NCI-H748 (cell line): ENCODE data around the gene ADGRG6.

ENCODE experiments used
- DNase-seq: peaks from one replicate; lab custom pipeline; 2025; ENCODE audit not compliant: unreplicated experiment; lab: John Stamatoyannopoulos, UW

ADGRG6 gene

GRCh38 chr6:142320366-142320765 lies 18.6 kb downstream of the ADGRG6 start:
- DNase-seq, result no peak

GRCh38 chr6:142321451-142321850 lies 19.6 kb downstream of the ADGRG6 start:
- DNase-seq, result no peak

DNA sequence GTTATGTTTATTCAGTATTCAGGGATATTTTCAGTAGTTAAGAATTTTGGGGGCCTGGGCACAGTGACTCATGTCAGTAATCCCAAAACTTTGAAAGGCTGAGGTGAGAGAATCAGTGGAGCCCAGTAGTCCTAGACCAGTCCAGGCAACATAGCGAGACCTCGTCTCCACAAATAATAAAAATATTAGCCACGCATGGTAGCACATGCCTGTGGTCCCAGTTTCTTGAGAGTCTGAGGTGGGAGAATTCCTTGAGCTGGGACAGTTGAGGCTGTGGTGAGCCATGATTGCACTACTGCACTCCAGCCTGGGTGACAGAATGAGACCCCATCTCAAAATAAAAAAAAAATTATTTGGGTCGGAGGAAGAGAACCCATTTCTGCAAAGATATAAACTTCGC lies 20.3 kb downstream of the ADGRG6 start:
- DNase-seq, result no peak

DNA sequence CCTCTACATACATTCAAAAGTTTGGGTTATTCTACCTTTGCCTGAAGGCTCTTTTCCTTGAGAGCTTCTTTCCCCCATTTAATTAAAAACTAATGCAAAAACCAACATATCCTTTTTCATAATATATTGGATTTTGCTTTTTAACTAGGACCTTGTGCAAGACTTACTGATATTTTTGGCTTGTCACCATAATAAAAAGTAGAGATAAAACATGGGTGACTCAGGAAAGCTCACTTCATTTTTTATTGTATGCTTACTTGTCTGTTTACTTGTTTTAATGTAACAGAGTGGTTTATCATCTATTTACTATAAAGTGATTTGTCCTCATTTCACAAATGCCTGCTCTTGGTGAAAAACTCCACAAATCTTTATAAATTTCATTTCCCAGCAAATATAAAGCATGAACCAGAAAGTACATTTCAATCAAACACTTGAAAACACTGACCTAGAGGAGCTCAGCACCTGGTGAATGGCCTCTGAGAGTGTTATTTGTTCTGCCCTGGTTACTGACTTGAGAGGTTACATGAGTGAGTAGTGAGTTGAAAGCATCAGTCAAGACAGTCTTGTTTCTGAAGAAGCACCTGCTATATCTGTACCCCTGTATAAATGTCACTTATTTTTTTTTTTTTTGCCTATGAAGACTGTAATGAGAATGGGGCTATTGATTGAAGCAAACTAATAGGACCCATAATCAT lies 20.8 kb downstream of the ADGRG6 start:
- peak; percentile 24 for DNase-seq

DNA sequence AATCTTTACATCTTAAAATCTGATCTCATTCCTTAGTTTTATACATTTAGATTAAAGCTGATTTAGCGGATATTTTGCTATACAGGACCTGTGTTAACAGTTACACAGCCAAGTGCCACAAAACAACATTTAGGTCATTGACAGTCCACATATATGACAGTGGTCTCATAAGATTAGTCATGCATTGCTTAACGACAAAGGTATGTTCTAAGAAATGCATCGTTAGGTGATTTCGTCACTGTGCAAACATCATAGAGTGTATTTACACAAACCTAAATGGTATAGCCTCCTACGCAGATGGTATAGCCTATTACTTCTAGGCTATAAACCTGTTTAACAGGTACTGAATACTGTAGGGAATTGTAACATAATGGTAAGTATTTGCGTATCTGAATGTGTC lies 21.6 kb downstream of the ADGRG6 start:
- DNase-seq, result peak; percentile 90

- no peak for DNase-seq
Observed at GRCh38 chr6:142324111-142324510, 22.3 kb downstream of the ADGRG6 start.

DNA sequence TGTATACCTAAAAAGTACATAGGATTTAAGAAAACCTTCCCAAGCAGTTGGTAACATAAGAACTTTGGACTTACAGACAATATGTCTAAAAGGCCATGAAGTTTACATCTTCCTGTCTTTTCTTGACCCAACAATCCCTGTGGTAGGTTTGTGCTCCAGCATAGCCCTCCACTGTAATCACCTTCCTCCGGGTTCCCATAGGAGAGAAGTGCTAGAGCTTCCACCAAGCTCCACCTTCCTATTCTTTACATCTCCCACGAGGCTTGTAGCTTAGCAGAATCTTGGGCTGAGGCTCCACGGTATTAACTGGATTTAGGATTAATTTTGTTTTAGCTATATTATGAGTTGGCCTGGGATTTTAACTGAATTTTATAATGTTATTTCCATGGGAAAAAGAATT lies 23.3 kb downstream of the ADGRG6 start:
- no peak for DNase-seq

DNA sequence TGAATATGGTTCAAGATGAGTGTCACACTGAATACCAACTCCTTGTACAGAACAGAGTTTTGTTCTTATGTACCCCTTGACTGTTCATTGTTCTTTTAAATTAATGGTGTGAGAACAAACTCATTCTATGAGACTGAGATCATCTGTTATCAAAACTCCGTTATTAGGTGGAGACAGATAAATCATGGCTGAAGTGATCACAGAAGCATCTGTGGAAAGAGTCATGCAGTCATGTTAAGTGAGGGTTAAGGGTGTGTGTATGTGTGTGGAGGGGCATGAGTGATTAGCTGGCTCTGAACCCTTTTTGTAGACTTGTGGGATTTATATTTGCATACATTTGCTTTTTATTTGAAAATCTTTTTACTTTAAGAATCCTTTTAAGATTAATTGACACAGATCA lies 24.7 kb downstream of the ADGRG6 start:
- no peak for DNase-seq

DNA sequence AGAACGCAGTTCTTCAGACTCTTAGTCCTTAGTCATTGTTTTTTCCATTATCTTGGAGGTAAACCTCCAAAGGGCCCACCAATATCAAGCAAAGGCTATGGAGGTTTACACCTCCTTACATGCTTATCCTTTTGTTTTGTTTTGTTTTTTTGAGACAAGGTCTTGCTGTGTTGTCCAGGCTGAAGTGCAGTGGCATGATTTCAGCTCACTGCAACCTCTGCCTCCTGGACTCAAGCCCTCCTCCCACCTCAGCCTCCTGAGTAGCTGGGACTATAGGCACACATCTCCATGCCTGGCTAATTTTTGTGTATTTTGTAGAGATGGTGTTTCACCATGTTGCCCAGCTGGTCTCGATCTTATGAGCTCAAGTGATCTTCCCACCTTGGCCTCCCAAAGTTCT lies 26.3 kb downstream of the ADGRG6 start:
- DNase-seq, result no peak

DNA sequence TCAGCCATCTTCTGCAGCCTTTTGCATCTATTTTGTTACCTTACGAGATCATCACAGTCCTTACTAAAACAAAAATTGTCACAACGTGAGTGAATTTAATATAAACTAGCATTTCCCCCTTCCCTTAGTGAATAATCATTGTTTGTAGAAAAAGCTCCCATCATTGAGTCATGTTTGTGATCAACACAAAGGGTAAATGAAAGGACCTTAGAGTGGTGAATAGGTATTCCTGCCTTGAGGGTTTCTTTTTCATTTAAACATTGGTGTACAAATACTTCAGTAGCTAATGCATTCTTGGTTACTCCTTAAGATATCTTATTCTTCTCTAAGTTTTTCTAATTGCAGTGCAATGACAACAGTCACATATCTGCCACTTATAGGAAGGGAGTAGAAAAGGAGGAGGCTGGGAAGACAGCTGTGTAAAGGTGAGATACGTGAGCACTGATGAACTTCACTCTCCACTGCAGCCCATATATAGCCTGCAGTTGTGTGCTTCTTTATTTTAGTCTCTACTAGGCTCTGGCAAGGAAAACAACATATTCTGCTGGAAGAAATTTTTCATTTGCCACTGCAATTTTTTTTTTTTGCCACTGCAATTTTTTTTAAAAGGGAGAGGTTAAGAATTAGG lies 27.8 kb downstream of the ADGRG6 start:
- no peak for DNase-seq

DNA sequence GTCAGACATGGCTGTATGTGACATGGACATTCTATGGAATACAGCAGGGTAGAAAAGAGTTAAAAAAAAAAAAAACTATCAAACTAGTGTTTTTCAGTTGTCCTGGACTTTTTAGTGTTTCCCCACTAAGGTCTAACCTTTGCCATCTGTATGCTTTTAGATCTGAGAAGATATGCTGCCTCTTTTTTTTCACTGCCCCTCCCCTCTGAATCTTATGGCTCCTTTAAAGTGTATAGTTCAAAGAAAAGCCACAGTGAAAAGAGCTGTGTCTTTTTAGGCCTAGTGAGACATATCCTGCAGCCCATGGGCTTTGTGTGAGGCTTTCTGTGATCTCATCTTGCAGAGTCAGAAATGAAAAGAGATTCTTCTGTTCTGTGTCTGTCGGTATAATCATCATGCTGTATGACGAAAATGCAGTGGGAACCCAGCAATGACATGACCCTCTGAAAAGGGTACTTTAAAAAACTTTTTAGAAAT lies 29.3 kb downstream of the ADGRG6 start:
- DNase-seq, result no peak

DNA sequence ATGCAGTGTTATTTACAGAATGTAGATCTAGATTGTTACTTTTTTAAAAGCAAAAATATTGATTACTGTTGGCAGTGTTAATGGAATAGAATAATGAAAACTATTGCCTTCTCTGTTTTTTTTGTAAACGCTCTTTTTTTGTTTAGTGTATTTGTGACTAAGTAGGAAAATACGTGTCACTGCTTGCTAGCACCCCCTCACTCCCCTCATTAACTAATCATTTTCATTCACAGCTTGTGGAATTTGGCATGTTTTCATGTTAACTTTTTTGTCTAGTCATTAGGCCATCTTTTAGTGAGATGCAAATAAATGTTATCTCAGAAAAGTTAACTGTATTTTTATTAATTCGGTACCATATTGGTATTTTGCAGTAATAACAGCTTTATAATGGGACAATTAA lies 29.8 kb downstream of the ADGRG6 start:
- DNase-seq, result no peak

DNA sequence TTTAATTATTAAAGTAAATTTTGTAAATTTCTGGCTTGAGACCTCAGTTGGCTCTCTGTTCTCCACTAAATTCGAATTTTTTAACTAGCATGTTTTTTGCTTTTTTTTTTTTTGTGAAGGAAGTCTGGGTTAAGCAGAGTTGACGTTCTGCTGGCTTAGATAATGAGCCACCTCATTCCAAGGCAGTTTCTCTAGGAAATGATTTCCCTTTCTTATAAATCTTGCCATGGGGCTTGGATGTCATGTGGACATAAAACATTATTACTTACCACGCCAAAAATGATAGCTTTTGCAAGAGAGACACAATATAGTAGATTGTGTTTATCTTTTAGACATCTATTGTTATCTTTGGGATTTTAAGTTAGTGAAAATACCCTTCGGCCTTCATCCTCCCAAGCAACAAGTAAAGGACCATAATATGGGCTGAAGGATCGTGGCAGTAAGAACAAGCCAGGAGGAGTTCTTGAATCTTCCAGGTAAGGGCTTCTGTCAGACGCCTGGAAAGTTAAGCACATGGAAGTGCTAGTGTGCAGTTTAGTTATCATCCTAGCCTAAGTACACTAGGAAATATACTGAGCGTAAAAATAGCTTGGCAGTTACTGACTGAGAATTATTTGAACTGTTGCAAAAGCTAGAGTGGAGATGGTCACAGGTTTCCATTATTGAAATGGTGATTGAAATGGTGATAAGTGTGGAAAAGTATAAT lies 30.7 kb downstream of the ADGRG6 start:
- DNase-seq, result no peak

DNA sequence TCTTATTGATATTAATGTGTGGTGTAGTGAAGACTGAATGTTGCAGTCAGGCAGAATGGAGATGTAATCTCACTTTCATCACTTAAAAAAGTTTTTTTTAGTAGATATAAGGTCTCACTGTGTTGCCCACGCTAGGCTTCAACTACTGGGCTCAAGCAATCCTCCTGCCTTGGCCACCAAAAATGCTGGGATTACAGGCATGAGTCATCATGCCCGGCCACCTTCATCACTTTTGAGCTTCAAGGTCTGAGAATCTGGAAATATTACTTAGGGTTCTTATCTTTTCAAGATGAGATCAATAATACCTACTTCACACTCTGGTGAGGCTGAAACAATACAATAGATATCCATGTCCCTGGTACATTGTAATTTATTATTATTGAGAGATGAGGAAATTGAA lies 31.6 kb downstream of the ADGRG6 start:
- DNase-seq, result no peak

DNA sequence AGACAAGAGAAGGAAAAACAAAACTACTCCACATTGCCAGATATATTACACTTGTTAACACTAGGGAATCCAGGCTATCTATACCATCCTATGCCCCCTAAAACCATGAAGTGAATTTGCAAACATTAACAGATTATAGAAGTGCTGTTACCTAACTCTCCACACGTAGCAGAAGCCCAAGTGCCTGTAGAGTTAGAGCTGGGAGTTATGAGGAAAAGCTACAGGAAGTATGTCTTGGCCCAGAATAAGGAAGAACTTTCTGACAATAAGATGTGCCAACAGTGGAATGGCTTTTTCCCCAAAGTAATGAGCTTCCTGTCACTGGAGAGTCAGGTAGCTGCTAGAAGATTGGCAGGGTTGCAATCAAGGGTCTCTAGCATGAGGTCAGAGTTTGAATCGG lies 32.5 kb downstream of the ADGRG6 start:
- DNase-seq, result no peak

GRCh38 chr6:142335415-142335814 lies 33.6 kb downstream of the ADGRG6 start:
- no peak for DNase-seq

GRCh38 chr6:142336183-142336582 lies 34.4 kb downstream of the ADGRG6 start:
- DNase-seq, result no peak

DNA sequence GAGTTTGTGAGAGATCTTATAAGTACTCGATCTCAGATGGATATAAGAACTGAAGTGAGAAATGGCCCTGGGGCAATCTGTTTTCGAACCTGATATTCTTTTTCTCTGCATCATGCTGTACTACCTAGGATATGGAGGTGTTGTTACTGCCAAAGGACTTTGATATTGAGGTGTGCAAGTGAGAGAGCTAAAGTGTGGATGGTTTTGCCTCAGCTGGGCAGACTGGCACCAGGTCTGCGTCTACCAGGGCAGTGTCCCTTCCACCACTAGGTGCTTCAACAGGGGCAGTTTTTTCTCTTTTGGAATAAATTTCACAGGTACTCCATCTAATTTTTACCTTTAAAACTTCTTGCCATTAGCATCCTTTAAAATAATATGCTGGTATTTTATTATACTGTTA lies 35.0 kb downstream of the ADGRG6 start:
- no peak for DNase-seq

- DNase-seq, result no peak
Observed at GRCh38 chr6:142339113-142339512, 37.3 kb downstream of the ADGRG6 start.

GRCh38 chr6:142339968-142340658 lies 38.3 kb downstream of the ADGRG6 start:
- DNase-seq, result no peak

DNA sequence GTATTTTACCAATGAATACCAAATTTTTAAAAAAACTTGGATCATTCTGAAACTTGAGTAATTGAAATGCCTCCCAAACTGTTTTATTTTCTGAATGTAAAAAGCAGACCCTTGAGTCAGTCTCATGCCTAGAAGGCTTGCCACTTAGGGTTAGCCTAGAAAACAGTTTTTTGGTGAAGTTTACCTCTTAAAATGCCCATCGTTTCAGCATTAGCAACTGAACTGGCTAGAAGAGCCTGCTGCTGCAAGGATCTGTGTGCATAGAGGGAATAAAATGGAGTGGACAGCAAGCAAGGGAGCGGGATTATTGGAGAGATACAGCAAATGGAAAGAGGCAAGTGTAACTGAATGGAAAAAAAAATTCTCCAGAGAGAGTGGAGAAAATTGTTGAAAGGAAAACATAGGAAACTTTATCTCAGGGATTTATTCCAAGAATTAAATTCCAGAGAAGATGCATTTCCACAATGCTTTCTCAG lies 40.1 kb downstream of the ADGRG6 start:
- DNase-seq, result no peak

DNA sequence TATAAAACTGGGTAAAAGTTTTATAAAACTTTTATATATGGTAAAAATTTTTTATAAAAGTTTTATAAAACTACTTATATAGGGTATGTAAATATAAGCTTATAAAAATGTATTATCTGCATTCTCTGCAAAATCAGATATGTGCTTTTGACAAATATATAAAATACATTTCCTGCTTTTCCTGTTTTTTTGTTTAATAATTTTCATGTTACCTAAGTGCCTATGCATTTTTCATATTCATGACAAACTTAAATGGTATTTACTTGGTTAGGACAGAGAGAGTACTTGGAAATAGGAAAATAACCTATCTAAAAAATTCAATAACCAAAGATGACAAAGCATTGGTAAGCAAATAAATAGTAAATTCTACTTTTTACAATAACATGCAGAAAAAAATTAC lies 41.2 kb downstream of the ADGRG6 start:
- DNase-seq, result no peak
